AG09309 (cell line): ENCODE results near the gene GRIP1.

Source experiments
- DNase-seq: peaks from one replicate; pipeline ENCODE4 v3.0.0-alpha.2; 2010; ENCODE audit warnings: low read depth
- H3K4me3 ChIP-seq: 2 replicates; pipeline ENCODE4 v1.5.1; 2011; ENCODE audit warnings: mild to moderate bottlenecking, low read depth, low read length, moderate library complexity; ENCODE audit not compliant: control insufficient read depth
- CTCF ChIP-seq: IDR thresholded peaks from 2 replicates; pipeline ENCODE4 v1.5.1; 2011; ENCODE audit warnings: mild to moderate bottlenecking, low read depth, low read length, inconsistent platforms; ENCODE audit not compliant: insufficient read depth, control insufficient read depth; ENCODE audit errors: missing control alignments

GRIP1 gene

GRCh38 chr12:66683073-66683472 lies 4.2 kb upstream of the GRIP1 start:
- no peak for TF ChIP-seq CTCF
- H3K4me3 ChIP-seq = no peak overlapping the region
- no peak for DNase-seq

- no peak overlapping the region for H3K4me3 ChIP-seq
- DNase-seq = no peak
- TF ChIP-seq CTCF = no peak
Measured at GRCh38 chr12:66679461-66680084, 697 bp upstream of the GRIP1 start.

- no peak for DNase-seq
- TF ChIP-seq CTCF = no peak
- H3K4me3 ChIP-seq = no peak overlapping the region
Measured at GRCh38 chr12:66676241-66676640, 2.6 kb downstream of the GRIP1 start.

GRCh38 chr12:66674495-66675122 lies 4.3 kb downstream of the GRIP1 start:
- no peak for DNase-seq

GRCh38 chr12:66669541-66669940 lies 9.3 kb downstream of the GRIP1 start:
- no peak overlapping the region for H3K4me3 ChIP-seq
- no peak for TF ChIP-seq CTCF
- DNase-seq = no peak

More at GRCh38 chr12:66674495-66675122, 4.3 kb downstream of the GRIP1 start:
- no peak overlapping the region for H3K4me3 ChIP-seq
- no peak for TF ChIP-seq CTCF

GRCh38 chr12:66668311-66668710 lies 10.6 kb downstream of the GRIP1 start:
- DNase-seq = no peak
- no peak for TF ChIP-seq CTCF
- H3K4me3 ChIP-seq = no peak overlapping the region
